Raji (cell line): ENCODE measurements around the gene CUL4A.

Source experiments
- POLR2A ChIP-seq: IDR thresholded peaks from 2 replicates; pipeline ENCODE4 v1.6.1; 2011; ENCODE audit warnings: low read depth, low read length, control low read depth; ENCODE audit not compliant: insufficient read depth

The CUL4A gene

DNA sequence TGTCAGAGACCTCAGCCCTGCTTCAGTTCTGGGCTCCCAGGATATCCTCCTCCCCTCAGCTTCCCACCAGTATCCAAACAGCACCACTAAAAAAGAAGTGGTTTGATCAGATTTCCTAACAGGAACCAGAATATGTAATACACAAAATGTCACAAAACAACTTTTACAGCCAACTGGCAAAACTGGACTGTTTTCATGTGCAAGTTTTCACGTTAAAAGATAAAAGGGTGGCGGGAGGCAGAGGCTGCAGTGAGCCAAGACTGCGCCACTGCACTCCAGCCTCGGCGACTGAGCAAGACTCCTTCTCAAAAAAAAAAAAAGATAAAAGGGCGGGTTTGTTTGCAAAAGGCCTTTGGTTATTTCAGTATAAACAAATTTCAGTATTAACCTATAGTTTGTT, 14.1 kb upstream of the CUL4A start:
- TF ChIP-seq POLR2A = no peak

DNA sequence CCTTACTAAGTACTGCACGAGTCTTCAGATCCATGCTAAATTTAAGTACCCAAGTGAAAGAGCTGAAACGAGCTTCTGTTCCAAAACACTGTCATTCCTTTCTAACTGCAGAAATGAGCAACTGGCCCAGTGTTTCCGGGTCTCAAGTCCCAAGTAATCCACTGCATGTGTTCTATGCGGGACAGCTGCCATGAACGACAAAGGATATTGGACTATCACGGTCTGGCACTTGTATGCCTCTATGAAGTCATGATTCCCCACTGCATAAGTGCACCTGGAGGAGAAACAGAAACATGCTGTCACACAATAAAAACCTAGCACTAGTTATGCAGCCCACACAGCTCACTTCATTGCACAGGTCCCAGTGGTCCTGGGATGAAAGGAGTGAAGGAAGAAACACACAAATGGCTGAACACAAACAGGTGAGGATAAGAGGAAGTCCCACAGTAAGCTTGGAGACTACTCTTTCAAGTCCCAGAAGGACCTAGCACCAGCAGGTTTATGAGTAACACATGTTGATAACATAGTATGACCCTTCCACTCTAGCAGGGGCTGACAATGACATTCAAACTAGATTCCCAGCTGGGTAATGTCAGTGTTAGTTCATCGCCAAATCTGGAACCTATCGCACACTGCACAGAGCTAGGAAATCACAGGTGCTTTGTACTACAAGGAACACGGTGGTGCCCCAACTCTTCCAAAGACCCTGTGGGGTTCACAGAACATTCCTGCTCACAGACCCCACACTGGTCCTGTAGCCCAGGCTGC, 12.3 kb upstream of the CUL4A start:
- TF ChIP-seq POLR2A = no peak

- TF ChIP-seq POLR2A = no peak
These were observed 7.6 kb upstream of the CUL4A start for GRCh38 chr13:113201815-113202214.

GRCh38 chr13:113202912-113203311, 6.5 kb upstream of the CUL4A start:
- TF ChIP-seq POLR2A = no peak

GRCh38 chr13:113203507-113204377, 5.7 kb upstream of the CUL4A start:
- TF ChIP-seq POLR2A = no peak

GRCh38 chr13:113204378-113204734, 5.1 kb upstream of the CUL4A start:
- TF ChIP-seq POLR2A = no peak

DNA sequence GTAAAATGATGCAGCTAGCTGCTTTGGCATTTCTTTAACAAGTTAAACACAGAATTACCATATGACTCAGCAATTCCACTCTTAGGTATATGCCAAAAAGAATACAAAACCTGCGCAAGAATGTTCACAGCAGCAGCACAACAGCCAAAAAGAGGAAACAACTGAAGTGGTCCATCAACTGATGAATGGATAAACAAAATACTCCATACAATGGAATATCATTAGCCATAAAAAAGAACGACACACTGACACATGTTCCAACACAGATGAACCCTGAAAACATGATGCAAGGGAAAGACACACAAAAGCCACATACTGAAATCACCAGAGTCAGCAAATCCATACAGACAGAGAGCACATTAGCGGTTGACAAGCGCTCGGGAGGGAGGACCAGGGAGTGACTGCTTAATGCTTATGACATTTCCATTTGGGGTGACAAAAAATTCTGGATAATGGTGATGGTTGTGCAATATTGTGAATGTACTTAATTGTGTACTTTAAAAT, 3.9 kb upstream of the CUL4A start:
- TF ChIP-seq POLR2A = no peak

DNA sequence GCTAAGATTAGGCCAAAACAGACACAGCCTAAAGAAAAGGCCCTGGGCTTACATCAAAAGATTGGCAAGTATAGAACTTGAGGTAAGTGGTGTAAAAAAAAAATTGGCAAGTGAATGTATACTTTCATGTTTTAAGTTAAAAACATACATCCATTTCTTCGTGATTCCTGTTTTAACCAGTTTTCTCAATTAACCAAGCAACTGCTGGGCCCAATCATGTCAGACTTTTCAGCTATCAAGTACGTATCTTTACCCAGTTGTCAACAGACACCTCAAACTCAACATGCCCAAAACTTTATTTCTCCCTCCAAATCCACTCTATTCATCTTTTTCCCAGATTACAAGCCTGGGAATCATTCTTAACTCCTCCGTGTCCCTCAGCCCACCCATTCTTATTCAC, 2.0 kb upstream of the CUL4A start:
- TF ChIP-seq POLR2A = no peak

- no peak for TF ChIP-seq POLR2A
These were observed 1.5 kb upstream of the CUL4A start for GRCh38 chr13:113207890-113208420.

DNA sequence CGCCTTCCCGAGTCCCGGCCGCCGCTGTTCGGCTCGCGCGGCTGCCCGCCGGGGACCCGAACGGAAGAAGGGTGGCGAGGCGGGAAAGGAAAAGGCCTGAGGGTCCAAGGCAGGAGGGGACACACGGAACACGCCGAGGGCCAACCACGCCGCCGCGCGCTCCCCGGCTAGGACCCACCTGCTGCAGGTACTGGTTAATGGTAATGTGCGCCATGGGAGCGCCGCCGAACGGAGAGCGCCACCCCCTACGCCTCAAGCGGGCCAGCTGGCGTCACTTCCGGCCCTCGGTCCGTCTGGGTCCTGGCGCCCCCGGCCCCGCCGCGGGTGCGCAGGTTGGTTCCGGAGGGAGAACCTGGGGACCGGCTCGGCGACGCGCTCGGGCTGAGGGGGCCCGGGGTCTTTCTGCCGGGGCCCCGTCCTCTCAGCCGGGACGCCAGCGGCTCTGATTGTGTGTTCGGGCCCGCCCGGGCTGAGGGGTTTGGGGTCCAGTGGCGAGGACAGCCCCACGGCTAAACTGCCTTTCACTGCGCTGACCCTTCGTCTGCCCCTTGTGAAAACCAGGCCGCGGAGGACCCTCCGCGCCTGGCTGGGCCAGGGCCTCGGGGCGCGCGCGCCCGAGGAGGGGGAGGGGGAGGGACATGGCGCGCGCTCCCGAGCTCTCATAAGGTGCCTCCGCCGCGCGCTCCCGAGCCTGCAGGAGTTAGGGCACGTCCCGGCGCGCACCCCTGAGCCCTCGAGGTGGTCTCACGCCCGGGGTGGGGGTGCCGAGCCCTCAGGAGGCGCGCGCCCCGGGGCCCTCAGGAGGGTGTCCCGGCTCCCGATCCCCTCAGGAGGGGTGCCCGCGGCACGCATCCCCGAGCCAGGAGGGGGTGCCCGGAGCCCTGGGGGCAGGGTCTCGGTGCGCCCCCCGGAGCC, 735 bp upstream of the CUL4A start, which contains the start of gene PCID2:
TSS of gene PCID2 (minus strand) at position 249 of the 915 bp plus-strand sequence. CDS start at position 214, 35 bp downstream.
- TF ChIP-seq POLR2A = peak; percentile 90

- peak; percentile 78 for TF ChIP-seq POLR2A
These were observed 477 bp downstream of the CUL4A start for GRCh38 chr13:113209759-113210421.

- no peak for TF ChIP-seq POLR2A
These were observed 1.4 kb downstream of the CUL4A start for GRCh38 chr13:113210833-113211232.

- TF ChIP-seq POLR2A = no peak
These were observed 2.4 kb downstream of the CUL4A start for GRCh38 chr13:113211774-113212173.
